Measurements from ENCODE around the gene L3MBTL4. TPM values are rescaled to one million over a fixed set of nuclear protein-coding genes. Genes with fewer than 3 reads are reported as not detected.

Gene L3MBTL4
- total RNA-seq, 4 donors from 2014 or later: 5.6 to 45.7 (median 12.0) TPM

DNA sequence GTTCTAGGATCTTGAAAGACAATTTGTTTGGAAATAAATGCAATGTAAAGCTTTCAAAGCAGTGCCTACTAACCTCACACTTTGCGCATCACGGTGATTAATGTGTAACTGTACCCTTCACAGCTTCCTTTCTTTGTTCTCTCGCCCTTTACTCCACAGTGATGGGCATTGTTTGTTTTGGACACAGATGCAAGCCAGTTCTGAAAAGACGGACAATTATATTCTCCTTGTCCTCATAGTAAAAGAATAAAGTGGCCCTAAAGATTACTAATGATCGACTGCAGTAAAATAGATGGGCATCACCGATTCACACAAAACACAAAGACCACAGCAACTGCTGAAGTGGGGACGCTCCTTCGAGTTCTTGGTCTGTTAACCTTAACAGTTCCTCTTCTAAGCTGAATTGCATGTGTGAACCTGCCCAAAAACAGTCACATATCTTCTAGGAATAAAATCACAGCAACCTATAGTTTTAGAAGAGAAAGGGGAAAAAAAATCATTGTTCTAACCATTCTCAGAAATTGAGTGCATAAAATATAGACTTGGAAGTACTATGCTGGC lies 7.7 kb downstream of the L3MBTL4 start:
- intact Hi-C loops (cut with DNase I; ENCODE audit: low total_unique reads): no loop called here
- TF ChIP-seq POLR2A (IDR thresholded peaks at IDR 0.05): no peak
- TF ChIP-seq, protein P1, sequence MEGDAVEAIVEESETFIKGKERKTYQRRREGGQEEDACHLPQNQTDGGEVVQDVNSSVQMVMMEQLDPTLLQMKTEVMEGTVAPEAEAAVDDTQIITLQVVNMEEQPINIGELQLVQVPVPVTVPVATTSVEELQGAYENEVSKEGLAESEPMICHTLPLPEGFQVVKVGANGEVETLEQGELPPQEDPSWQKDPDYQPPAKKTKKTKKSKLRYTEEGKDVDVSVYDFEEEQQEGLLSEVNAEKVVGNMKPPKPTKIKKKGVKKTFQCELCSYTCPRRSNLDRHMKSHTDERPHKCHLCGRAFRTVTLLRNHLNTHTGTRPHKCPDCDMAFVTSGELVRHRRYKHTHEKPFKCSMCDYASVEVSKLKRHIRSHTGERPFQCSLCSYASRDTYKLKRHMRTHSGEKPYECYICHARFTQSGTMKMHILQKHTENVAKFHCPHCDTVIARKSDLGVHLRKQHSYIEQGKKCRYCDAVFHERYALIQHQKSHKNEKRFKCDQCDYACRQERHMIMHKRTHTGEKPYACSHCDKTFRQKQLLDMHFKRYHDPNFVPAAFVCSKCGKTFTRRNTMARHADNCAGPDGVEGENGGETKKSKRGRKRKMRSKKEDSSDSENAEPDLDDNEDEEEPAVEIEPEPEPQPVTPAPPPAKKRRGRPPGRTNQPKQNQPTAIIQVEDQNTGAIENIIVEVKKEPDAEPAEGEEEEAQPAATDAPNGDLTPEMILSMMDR (IDR thresholded peaks at IDR 0.05): no peak
- H3K4me3 ChIP-seq: no peak overlapping the region
- no peak overlapping the region for H3K27ac ChIP-seq
- no peaks in the 10 kb centered on the region for H3K27me3 ChIP-seq
- no peaks in the 10 kb centered on the region for H3K9me3 ChIP-seq
- H3K36me3 ChIP-seq: no peaks in the 10 kb centered on the region
- H3K4me1 ChIP-seq: no peaks in the 10 kb centered on the region
- DNase-seq: no peak

DNA sequence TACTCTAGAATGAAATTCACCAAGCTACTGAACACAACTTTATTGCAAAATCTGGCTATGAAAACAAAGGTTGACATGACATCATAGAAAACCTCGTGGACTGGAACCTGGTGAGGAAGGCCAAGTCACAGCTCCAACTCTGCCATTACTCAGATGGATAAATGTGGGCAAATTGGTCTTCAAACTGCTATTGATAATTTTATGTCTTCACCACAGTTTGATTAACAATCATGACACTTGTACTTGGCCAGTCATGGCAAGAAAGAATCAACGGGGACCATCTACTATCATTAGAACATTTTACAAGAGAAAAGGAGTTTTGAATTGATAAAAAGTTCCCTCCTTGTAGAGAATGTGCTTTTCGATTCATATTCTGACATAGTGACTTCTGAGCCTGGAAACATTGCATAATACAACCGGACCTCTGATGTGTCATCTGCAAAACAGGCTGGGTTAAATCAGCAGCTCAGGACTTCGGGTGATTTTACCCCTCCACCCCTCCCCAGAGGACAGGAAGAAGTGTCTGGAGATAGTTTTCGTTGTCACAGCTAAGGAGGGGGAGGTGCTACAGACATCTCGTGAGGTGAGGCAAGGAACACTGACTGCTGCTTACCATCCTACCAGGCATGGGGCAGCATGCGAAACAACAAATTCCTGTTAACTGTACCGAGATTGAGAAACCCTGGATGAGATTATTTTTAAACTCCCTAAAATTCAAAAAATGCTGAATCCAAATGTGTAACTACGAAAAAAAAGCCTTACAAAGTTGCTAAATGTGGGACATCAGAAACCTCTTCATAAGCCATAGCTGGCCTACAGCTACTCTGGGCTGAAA lies 8.4 kb downstream of the L3MBTL4 start:
- Histone ChIP-seq H3K9me3 (no peaks in the 10 kb centered on the region), H3K36me3 (no peaks in the 10 kb centered on the region), H3K4me3 (no peak overlapping the region), H3K27ac (no peak overlapping the region), H3K4me1 (no peaks in the 10 kb centered on the region), H3K27me3 (no peaks in the 10 kb centered on the region)
- DNase-seq: no peak
- intact Hi-C loops (cut with DNase I; ENCODE audit: low total_unique reads): no loop called here
- TF ChIP-seq, protein P1 (IDR thresholded peaks at IDR 0.05): no peak
- TF ChIP-seq POLR2A (IDR thresholded peaks at IDR 0.05): no peak

DNA sequence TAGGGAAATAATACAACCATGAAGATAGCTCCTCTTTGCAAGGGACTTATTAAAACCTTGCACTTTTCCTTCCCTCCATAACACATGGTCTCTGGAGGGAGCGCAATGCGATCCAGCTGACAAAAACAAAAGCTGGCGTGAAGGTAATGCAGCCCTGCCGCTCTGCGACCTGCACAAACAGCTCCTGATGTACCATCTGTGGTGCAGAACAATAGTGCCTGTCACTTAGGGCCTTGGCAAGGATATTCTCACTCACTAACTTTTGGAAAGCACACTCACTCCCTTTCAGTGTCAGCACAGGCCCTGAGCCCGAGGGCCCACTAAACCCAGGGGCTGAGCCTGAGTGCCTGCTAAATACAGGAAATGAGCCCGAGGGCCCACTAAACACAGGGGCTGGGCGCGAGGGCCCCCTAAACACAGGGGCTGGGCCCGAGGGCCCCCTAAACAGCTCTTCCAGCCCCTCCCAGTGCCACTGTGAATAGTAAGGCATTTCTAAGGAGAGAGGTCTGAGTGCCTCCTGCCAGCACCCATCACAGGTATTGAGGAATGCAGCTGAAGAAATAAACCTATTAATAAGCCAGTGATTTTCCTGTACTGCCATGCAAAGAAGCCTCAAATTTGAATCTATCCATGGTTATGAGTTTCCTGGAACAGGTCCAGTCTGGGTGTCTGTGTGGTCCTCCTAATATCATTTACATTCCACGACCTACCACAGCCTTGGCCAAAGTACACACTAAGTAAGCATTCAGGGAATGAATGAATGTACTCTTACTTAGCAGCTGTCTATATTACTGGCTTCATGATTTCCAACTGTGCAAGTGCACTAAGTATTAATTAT lies 9.3 kb downstream of the L3MBTL4 start:
- Histone ChIP-seq H3K27me3 (no peaks in the 10 kb centered on the region), H3K27ac (no peak overlapping the region), H3K36me3 (no peaks in the 10 kb centered on the region), H3K9me3 (no peaks in the 10 kb centered on the region), H3K4me1 (no peaks in the 10 kb centered on the region), H3K4me3 (no peak overlapping the region)
- intact Hi-C loops (cut with DNase I; ENCODE audit: low total_unique reads): no loop called here
- TF ChIP-seq, protein P1 (IDR thresholded peaks at IDR 0.05): no peak
- no peak for TF ChIP-seq POLR2A (IDR thresholded peaks at IDR 0.05)
- DNase-seq: no peak

DNA sequence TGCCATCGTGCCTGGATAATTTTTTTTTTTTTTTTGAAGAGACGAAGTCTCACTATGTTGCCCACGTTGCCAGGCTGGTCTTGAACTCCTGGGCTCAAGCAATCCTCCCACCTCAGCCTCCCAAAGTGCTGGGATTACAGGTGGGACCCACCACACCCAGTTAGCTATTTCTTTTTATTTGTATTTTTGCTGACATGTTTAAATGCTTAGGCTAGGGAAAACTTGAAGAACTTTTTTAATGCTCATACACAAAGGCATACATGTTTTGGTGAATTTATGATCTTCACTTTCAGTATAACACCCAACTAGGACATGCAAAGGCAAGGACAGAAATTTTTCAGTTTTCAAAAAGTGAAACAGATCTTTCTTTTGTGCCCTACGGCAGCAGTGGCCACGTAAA lies 9.9 kb downstream of the L3MBTL4 start:
- Histone ChIP-seq H3K9me3 (no peaks in the 10 kb centered on the region), H3K4me3 (no peak overlapping the region), H3K4me1 (no peaks in the 10 kb centered on the region), H3K27ac (no peak overlapping the region), H3K27me3 (no peaks in the 10 kb centered on the region), H3K36me3 (no peaks in the 10 kb centered on the region)
- intact Hi-C loops (cut with DNase I; ENCODE audit: low total_unique reads): no loop called here
- no peak for DNase-seq
- no peak for TF ChIP-seq POLR2A (IDR thresholded peaks at IDR 0.05)
- TF ChIP-seq, protein P1 (IDR thresholded peaks at IDR 0.05): no peak
